GM20431 (cell line): ENCODE measurements around the gene WWC2.

Experiments
- in situ Hi-C: fragments of 300-500 bp; cut with MseI, MboI; formaldehyde crosslinking; loops from one replicate; pipeline ENCODE4 v1.15.0; 2020; ENCODE audit warnings: low sequenced_read_pairs; ENCODE audit not compliant: unreplicated experiment

WWC2 gene

DNA sequence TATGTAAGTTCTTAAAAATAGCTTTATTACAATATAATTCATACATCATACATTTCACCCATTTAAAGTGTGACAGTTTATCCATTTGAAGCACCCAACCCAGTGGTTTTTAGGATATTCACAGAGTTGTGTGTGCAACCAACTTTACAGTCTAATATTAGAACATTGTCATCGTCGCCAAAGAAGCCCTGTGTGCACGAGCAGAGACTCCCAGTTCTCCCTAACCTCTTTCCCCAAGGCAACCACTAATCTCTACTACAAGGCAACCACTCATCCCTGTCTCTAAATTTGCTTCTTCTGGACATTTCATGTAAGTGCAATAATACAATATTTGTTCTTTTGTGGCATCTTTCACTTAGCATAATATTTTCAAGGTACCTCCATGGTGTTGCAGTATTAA is 173.3 kb downstream of the WWC2 start:
- in situ Hi-C loops = no loop called here

DNA sequence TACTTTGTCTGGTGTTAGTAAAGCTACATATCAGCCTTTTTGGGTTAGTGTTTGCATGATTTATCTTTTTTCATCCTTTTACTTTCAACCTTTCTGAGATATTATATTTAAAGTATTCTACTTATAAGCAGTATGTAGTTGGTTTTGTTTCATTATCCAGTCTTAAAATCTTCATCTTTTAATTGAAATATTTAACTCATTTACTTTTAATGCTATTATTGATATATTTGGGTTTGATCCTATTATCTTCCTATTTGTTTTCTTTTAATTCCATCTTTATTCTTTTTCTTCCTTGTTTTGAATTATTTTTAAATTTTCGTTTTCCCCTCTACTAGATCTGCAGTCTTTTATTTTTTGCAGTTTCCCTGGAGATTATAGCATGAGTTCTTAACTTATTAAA is 177.0 kb downstream of the WWC2 start:
- in situ Hi-C loops = no loop called here

DNA sequence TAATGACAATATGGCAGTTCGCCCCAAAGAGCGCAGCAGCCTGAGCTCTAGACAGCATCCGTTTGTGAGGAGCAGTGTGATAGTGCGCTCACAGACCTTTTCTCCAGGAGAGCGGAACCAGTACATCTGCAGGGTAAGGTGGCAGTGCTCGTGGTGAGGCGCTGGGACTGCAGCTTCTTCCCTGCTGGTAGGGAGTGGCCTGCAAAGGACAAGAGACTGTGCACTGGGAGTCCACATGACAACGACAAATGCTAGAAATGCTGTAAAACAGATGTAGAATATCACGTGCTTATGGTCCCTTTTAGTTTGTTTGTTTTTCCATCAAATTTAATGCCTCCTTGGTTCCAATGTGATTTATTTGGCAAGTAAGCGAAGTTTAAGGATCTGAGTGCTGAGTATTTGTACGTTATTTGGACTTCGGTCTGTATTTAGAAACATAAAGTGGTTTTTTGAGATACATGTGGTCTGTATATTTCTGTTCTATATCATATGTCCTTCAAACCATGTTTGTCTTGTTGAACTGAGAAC is 185.3 kb downstream of the WWC2 start:
- in situ Hi-C loops = no loop called here

DNA sequence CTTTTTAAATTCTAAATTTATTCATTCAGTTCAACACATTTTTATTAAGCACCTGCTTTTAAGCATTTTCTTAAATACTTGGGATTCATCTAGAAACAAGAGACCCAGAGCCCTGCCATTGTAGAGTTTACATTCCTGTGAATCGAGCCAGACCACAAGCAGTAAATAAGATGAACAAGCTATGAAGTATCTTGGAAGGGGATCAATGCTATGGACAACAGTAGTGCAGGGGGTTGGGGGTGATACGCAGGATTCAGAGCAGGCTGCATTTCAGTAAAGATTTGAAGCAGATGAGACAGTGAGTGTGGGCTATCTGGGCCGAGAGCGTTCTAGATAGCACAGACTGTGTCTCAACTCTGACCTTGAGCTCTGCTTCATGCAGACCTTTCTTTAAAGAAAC is 185.9 kb downstream of the WWC2 start:
- in situ Hi-C loops = no loop called here

DNA sequence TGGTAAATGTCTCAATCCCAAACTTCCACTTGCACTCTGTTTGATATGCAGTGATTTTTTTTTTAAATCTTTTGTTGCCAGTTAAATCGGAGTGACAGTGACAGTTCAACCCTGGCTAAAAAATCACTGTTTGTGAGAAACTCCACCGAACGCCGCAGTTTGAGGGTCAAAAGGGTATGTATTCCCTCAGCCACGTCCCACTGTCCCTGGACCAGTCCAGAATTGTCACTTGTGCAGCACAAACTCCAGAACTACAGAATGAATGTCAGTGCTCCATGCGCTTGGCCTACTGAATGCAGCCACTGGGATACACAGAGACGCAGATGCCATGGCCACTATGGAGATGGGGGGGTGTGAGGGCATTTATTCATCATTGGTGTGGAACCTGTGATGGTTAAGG is 186.8 kb downstream of the WWC2 start:
- in situ Hi-C loops = no loop called here

DNA sequence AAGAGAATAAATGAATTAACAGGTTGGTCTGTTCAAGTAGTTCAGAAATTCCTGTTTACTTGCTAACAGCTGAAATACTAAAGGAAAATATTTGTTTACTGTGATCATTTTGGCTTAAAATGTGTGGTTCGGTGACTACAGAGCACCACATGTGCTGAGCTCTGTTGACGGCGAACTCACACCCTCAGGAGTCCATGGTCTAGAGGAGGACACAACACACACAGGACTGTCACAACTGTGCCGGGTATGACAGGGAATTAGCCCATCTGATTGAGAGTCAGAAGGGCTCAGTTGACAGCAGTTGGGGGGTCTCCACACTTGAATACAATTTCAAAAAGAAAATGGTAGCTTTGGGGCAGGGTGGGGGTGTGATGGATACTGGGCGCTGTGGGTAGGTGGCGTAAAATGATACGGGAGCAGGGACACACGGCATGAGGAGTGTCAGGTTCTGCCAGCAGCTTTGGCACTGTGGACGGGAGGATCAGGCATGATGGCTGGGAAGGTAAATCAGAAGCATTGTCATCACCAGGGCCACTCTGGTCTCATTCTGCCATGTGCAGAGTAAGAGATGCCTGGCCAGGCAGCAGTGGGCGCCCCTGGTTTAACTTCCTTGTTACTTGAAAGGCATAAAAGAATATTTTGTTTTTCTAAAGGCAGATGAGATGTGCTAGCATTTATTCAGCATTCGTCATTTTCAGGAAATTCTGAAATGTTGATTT is 187.7 kb downstream of the WWC2 start:
- in situ Hi-C loops = no loop called here

DNA sequence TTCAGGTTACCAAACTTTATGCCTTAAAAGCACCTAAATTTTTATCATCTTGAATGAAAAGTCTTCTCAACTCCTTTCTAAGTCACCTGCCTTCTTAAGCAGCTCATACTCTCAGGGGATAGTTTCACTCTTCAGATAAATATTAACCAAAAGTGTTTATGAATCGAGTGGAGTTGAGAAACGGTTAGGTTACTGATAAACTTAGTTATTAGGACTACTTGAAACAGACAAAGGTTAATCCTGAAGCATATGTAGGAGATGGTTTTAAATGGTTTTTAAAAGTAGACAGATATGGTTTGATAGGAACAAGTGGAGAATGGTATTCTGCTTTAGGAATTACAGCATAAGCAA is 188.2 kb downstream of the WWC2 start:
- in situ Hi-C loops = no loop called here

DNA sequence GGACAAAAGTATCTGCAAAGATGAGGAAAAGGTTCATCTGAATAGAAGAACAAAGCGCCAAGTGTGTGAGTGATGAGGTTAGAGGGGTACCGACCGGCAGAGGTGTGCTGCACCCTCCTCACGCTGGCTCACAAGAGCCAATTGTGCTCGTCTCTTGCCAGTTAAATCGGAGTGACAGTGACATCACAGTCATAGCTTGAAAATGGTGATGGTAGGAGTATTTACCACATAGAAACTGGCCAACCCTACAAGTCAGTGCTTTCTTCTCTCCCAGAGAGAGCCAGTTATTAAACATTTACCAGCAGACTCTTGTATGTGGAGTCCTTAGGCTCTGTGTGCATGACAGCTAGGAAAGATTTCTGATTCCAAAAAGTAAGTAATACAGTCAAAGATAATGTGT is 188.6 kb downstream of the WWC2 start:
- in situ Hi-C loops = no loop called here

DNA sequence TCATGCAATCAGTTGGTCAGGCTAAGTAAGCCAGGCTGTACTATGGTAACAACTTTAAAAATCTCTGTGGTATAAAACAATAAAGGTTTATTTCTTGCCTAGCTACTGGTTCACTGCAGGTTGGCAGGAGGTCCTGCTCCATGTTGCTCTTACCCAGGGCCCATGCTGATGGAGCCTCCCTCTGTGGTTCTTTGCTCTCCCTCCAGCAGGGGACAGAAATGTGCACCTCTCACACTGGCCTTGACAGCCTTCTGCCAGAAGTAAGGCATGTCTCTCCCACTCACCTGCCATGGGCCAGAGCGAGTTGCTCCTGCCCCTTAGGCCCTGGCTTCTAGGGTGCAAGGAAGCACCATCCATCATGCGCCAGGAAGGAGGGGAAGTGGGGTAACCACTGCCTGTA is 189.9 kb downstream of the WWC2 start:
- in situ Hi-C loops = no loop called here

DNA sequence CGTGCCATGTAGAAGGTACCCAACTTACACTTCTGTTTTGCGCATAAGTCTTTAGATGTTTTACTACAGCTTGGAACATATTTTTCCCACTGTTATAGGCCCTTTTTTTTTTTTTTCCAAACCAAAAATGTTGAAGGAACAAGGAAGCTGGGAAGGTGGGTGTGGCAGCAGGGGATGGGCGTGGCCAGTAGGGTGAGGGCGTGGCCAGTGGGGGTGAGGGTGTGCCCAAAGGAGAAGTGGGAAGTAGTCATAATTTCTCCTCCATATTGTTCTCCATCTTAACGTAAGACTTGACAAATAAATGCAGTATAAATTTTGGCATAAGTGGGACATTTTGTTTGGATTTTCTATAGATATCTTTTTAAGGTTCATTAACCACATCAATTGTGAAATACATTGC is 190.6 kb downstream of the WWC2 start:
- in situ Hi-C loops = no loop called here

DNA sequence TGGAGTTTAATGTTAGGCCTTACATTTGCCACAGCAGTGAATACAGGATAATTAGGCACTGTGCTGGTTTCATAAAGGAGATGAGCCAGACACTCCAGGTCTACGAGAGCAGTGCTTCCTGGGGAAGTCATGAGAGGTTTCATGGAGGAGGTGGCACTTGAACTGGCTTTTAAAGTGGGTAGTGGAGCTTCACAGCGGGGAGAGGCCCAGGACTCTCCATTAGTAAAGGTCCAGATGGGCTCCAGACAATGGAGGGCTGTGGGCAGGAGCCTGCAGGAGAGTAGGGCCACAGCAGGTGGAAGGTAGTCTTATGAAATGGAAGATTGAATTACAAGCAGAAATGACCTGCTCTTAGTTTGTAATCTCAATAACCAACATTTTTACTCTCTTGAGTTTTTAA is 192.0 kb downstream of the WWC2 start:
- in situ Hi-C loops = no loop called here

DNA sequence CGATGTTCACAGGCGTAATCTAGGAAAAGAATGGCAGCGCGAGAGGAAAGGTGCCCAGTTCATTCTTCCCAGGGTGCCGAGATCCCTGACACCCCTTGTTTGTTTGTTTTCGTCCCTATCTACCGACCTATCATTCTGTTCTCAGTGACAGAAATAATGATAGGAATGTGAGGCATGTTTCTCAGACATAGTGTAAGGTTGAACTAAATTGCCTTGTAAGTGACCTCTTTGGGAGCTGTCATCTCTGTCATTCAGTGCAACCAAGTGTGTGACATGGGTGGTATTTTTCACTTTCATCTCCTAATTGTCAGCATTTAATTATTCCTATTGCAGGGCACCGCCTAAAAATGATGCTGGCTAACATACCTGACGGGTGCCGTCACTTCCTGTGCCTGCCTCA is 196.7 kb downstream of the WWC2 start:
- in situ Hi-C loops = no loop called here

DNA sequence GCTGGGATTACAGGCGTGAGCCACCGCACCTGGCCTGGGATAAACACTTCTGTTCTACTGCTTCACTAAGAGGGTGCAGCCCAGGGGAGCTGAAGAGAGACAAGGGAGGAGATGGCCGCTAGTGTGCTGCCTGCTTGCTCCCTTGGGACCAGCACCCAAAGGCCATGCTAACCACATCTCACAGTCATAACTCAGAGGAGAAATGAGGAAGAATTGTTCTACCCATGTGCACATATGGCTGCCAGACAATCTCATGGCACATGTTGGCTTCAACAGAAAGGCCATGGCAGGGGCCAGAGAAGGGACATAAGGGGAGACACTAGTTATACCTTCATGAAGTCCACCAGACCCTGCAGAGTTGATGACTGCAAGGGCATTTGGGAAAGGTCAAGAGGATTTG is 198.6 kb downstream of the WWC2 start:
- in situ Hi-C loops = no loop called here

DNA sequence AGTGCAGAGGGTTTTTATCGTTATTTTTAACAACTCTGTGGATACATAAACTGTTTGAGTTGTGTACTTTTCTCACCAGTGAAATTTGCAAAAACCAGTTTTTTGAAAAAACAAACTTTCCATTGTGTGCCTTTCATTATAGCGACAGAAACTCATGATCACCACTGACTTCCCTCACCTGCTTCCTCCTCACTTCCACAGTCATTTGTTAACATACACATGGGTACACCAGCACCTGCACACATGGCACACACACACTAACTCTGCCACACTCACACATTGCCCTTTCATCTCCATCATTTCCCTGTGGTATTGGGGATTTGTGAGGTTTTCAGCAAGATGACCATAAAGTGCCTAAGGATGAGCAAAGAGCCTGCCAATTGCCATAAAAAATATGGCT is 200.4 kb downstream of the WWC2 start:
- in situ Hi-C loops = no loop called here

DNA sequence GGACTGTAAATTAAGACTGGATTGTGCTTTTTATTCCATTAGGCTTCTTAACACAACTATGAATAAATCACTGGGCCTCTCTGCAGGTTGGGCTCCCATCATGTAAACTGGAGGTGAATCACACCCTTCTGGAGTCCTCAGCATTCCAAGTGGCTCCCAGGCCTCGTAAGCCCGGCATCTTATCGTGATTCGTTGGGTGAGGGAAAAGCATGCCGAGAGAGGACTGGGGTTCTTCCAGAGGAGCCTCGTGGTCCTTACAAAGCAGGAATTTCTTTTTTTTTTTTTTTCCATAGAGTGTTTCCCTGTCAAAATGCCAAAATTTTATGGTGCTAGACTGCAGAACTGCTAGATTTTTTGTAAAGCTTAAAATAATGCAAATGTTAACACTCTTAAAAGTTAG is 201.0 kb downstream of the WWC2 start:
- in situ Hi-C loops = no loop called here

DNA sequence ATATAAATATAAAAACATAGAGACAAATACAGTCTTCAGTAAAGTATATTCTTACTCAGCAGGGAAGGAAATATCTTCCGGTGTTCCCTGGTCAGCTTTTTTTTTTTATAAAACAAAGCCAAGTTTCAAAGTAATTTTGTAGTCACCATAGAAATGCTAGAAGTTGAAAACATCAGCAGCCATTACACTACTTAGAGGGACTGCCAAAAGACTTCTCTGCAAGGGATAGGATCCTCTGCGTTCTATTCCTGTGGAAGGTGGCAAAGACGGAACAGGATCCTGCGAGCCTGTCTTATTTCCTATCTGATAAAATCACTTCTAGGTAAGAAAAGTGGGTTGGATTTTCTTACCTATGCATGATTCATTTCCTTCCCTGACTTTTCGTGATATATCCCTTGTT is 201.6 kb downstream of the WWC2 start:
- in situ Hi-C loops = no loop called here

DNA sequence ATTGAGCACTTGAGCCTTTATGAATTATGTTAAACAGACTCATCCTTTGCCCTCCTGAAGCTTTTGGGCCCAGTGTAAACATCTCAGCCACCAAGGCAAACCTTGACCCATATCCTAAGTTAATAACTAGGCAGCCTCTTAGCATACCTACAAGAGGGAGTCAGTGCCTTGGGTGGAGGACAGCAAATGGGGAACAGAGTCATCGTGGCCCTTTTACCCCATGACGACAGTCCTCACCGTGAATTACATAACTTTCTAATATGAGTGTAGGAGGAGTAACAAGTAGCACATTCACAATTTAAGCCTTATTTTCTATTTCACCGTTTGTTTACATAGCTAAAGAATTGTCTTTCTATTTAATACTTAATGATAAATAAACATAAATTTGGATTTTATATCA is 204.2 kb downstream of the WWC2 start:
- in situ Hi-C loops = no loop called here

DNA sequence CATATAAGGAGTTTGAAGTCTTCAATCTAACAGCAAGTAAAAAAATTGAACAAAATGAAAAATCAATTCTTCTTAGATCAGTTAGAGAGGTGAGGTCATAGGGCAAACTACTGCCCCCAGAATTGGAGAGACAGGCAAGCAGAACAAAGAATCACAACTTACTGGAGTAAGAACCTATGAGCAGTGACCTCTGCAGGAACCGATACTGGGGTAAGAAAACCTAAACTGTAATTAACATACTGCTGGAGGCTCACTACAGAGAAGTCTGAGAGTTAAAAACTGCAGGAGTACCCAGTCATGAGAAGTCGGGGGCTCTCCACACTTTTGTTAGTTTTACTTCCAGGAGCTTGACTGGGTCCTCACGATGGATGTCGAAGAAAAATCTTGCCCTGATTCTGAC is 205.0 kb downstream of the WWC2 start:
- in situ Hi-C loops = no loop called here

DNA sequence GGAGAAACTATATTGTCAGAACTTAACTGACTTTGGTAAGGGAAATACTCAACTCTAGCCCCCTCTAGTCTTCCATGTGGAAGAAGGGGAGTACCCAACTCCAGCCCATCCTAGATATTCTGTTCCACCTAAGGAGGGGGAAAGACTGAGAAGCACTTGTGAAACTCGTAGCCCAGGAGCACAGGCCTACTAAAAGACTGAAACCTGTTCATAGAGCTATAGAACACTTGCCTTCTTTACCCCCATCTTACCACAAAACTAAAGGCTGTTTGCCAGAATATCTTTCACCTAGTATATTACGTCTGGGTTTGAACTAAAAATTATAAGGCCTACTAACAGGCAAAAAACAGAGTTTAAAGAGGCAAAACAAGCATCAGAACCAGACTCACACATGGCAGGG is 205.5 kb downstream of the WWC2 start:
- in situ Hi-C loops = no loop called here

DNA sequence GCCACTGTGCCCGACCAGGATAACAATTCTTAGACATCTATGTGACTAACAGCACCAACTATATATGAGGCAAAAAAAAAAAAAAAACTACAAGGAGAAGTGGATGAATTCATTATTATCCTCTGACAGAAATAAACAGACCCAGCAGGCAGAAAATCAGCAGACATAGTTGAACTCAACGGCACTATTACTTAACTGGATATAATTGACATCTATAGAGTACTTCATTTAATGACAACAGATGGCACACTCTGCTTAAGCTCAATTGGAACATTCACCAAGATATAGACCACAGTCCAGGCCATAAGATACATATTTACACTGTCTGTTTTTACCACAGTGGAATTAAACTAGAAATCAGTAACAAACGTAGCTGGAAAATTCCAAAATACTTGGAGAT is 207.8 kb downstream of the WWC2 start:
- in situ Hi-C loops = no loop called here

DNA sequence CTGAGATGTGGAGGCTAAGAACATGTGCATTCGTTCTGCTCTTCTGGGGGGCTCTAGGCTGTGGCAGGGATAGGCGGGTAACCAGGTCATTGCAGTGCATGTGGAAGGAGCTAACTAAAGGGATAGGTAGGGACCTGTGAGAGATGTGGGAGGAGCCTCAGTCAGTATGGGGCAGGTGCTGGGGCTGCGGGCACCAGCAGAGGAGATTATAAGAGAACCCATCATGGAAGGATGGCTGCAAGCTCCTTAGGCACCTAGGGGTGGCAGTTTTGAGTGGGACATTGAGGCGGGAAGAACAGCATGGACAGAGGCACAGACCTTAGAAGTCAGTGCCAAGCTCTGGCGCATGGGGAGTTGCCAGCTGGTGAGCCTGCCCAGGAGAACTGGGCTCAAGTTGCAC is 213.8 kb downstream of the WWC2 start:
- in situ Hi-C loops = no loop called here

DNA sequence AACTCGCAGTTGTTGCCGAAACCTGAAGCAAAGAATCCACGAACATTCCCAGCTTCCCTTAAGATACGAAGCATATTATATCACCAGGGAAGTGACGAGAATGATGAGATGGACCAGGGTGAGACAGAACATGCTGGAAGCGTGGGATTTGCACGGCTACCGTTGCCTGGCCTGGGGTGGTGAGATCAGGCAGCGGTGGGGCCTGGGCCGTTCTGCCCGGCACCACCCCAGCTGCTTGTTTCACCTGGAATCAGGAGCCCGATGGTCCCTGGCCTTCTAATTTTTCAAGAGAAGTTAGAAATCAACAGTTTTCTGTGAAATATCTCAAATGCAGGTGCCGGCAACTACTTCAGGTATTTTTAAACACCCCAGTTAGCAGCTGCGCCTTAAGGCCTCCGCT is 215.3 kb downstream of the WWC2 start:
- in situ Hi-C loops = no loop called here

DNA sequence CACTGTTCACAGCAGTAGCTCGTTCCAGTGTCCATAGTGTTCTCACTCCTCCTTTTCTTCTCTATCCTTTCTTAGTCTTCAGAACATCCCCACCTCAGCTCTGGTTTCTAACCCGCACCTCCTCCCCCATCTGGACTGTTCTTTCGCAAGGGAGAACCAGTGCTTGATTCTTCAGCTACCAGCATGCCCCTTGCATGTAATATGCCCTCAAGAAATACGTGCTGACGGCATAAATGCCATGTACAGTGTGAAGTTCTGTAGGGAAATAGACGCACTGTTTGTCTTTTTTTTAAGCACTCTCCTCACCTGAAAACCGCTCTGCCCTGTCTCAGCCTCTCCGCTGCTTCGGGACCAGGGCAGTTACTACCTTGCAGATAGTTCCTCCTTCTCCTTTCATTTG is 215.7 kb downstream of the WWC2 start:
- in situ Hi-C loops = no loop called here
